AG10803 (cell line): Measurements from ENCODE around the gene LPP.

Source experiments
- DNase-seq: peaks from one replicate; pipeline ENCODE4 v3.0.0; 2010; ENCODE audit warnings: low read depth
- H3K4me3 ChIP-seq: 2 replicates; pipeline ENCODE4 v1.5.1; 2011; ENCODE audit warnings: mild to moderate bottlenecking, low read length, control low read depth
- CTCF ChIP-seq: conservative IDR thresholded peaks from 2 replicates; pipeline ENCODE4 v1.5.1; 2011; ENCODE audit warnings: mild to moderate bottlenecking, low read length, control low read depth, inconsistent platforms

LPP gene

GRCh38 chr3:188508454-188508853, 354.5 kb downstream of the LPP start:
- no peak overlapping the region for H3K4me3 ChIP-seq
- TF ChIP-seq CTCF: no peak
- no peak for DNase-seq

GRCh38 chr3:188509316-188509715, 355.4 kb downstream of the LPP start:
- TF ChIP-seq CTCF: no peak
- DNase-seq: no peak
- H3K4me3 ChIP-seq: no peak overlapping the region

GRCh38 chr3:188510366-188510765, 356.4 kb downstream of the LPP start:
- peak; percentile 64 for DNase-seq
- TF ChIP-seq CTCF: no peak
- no peak overlapping the region for H3K4me3 ChIP-seq

- DNase-seq: no peak
- H3K4me3 ChIP-seq: no peak overlapping the region
- TF ChIP-seq CTCF: no peak
Observed at GRCh38 chr3:188513662-188514328, 359.8 kb downstream of the LPP start.

- TF ChIP-seq CTCF: no peak
- no peak for DNase-seq
- H3K4me3 ChIP-seq: no peak overlapping the region
Observed at GRCh38 chr3:188516515-188516914, 362.6 kb downstream of the LPP start.

- no peak overlapping the region for H3K4me3 ChIP-seq
Observed at GRCh38 chr3:188518416-188518815, 364.5 kb downstream of the LPP start.

More at GRCh38 chr3:188518416-188518815, 364.5 kb downstream of the LPP start:
- no peak for DNase-seq
- no peak for TF ChIP-seq CTCF
